HEK293 (cell line): ENCODE measurements around the gene TGIF1.
A peak's percentile ranks its signal among the peaks of the same experiment; 100 is the strongest.

Experiments used
- CTCF ChIA-PET: fragments of 350-600 bp; formaldehyde crosslinking; extraction: SDS; loops from one replicate; lab custom pipeline; 2021; ENCODE audit warnings: antibody characterized with exemption; lab: Yijun Ruan, JAX
- POLR2A ChIA-PET: fragments of 300-600 bp; formaldehyde crosslinking; extraction: SDS; loops from one replicate; lab custom pipeline; 2020; ENCODE audit warnings: antibody characterized with exemption, inconsistent platforms; lab: Yijun Ruan, JAX
- H3K27ac ChIP-seq: fragments of 200-500 bp; sonication (Bioruptor generic); 2 replicates; pipeline ENCODE4 v1.5.1; 2014; ENCODE audit warnings: low read depth, low read length, control low read depth, inconsistent platforms; ENCODE audit errors: extremely low read depth
- H3K36me3 ChIP-seq, 2 experiments: fragments of 200-500 bp in 1 of 2; sonication (Bioruptor generic) in 1 of 2; 1 replicate in 1 of 2; 2 replicates in 1 of 2; pipeline ENCODE4 v1.5.1; 2014 to 2017; ENCODE audit warnings: inconsistent platforms in 2 of 2, low read length in 2 of 2; ENCODE audit not compliant: control insufficient read depth in 2 of 2, insufficient read depth in 1 of 2
- H3K4me1 ChIP-seq: fragments of 200-500 bp; sonication (Bioruptor generic); 2 replicates; pipeline ENCODE4 v1.5.1; 2014; ENCODE audit warnings: mild to moderate bottlenecking, low read length, inconsistent platforms; ENCODE audit not compliant: control insufficient read depth, insufficient read depth
- H3K4me3 ChIP-seq: 2 replicates; pipeline ENCODE4 v1.5.1; 2011; ENCODE audit warnings: low read depth, mild to moderate bottlenecking, control low read depth, low read length, moderate library complexity
- H3K9me3 ChIP-seq: fragments of 200-500 bp; sonication (Bioruptor generic); 2 replicates; pipeline ENCODE4 v1.5.1; 2014; ENCODE audit warnings: low read depth, low read length, inconsistent platforms; ENCODE audit not compliant: control insufficient read depth, insufficient read depth
- FEZF1 ChIP-seq: fragments of 450-650 bp; formaldehyde crosslinking; IDR thresholded peaks from 2 replicates; pipeline ENCODE4 v1.5.1; 2016; ENCODE audit warnings: missing biosample characterization, missing genetic modification characterization
- GLIS2 ChIP-seq: fragments of 450-650 bp; formaldehyde crosslinking; IDR thresholded peaks from 2 replicates; pipeline ENCODE4 v1.5.1; 2016; ENCODE audit warnings: missing biosample characterization, missing genetic modification characterization
- KLF1 ChIP-seq: fragments of 450-650 bp; formaldehyde crosslinking; IDR thresholded peaks from 2 replicates; pipeline ENCODE4 v1.5.1; 2016; ENCODE audit warnings: missing biosample characterization, missing genetic modification characterization
- KLF16 ChIP-seq: fragments of 450-650 bp; formaldehyde crosslinking; IDR thresholded peaks from 2 replicates; pipeline ENCODE4 v1.5.1; 2017; ENCODE audit warnings: missing biosample characterization, missing genetic modification characterization
- KLF8 ChIP-seq: fragments of 450-650 bp; formaldehyde crosslinking; IDR thresholded peaks from 2 replicates; pipeline ENCODE4 v1.5.1; 2016; ENCODE audit warnings: missing biosample characterization, missing genetic modification characterization
- SCRT2 ChIP-seq: fragments of 450-650 bp; formaldehyde crosslinking; IDR thresholded peaks from 2 replicates; pipeline ENCODE4 v1.5.1; 2016; ENCODE audit warnings: missing biosample characterization, missing genetic modification characterization
- SETDB1 ChIP-seq: IDR thresholded peaks from one replicate; pipeline ENCODE4 v1.6.1; 2017; ENCODE audit warnings: mild to moderate bottlenecking, low read length, moderate library complexity, mixed read lengths; ENCODE audit not compliant: insufficient read length
- SP3 ChIP-seq: fragments of 450-650 bp; formaldehyde crosslinking; IDR thresholded peaks from 2 replicates; pipeline ENCODE4 v1.5.1; 2016; ENCODE audit warnings: missing biosample characterization, missing genetic modification characterization
- ZFP37 ChIP-seq: fragments of 450-650 bp; formaldehyde crosslinking; IDR thresholded peaks from 2 replicates; pipeline ENCODE4 v1.5.1; 2016; ENCODE audit warnings: missing biosample characterization, missing genetic modification characterization
- ZNF157 ChIP-seq: fragments of 450-650 bp; formaldehyde crosslinking; IDR thresholded peaks from 2 replicates; pipeline ENCODE4 v1.5.1; 2016; ENCODE audit warnings: missing biosample characterization, missing genetic modification characterization
- ZNF274 ChIP-seq, 2 experiments: fragments of 200-500 bp in 1 of 2; fragments of 450-650 bp in 1 of 2; sonication (Bioruptor generic) in 1 of 2; formaldehyde crosslinking in 1 of 2; IDR thresholded peaks; 2 replicates each; pipeline versions ENCODE4 v1.5.1 to v1.6.1; 2014 to 2016; ENCODE audit warnings: borderline replicate concordance in 1 of 2, inconsistent platforms in 1 of 2, low read length in 1 of 2, missing biosample characterization in 1 of 2, missing genetic modification characterization in 1 of 2
- ZNF404 ChIP-seq: fragments of 450-650 bp; formaldehyde crosslinking; IDR thresholded peaks from 2 replicates; pipeline ENCODE4 v1.5.1; 2017; ENCODE audit warnings: missing biosample characterization, missing genetic modification characterization
- ZNF548 ChIP-seq: fragments of 450-650 bp; formaldehyde crosslinking; IDR thresholded peaks from 2 replicates; pipeline ENCODE4 v1.5.1; 2016; ENCODE audit warnings: missing biosample characterization, missing genetic modification characterization
- ZNF561 ChIP-seq: fragments of 450-650 bp; IDR thresholded peaks from 2 replicates; pipeline ENCODE4 v1.5.1; 2018; ENCODE audit warnings: missing biosample characterization, missing genetic modification characterization, borderline replicate concordance
- ZNF629 ChIP-seq: fragments of 450-650 bp; formaldehyde crosslinking; IDR thresholded peaks from 2 replicates; pipeline ENCODE4 v1.5.1; 2017; ENCODE audit warnings: missing biosample characterization, missing genetic modification characterization
- ZNF658 ChIP-seq: fragments of 450-650 bp; formaldehyde crosslinking; IDR thresholded peaks from 2 replicates; pipeline ENCODE4; 2016; ENCODE audit warnings: missing biosample characterization, missing genetic modification characterization
- ZNF768 ChIP-seq: fragments of 450-650 bp; formaldehyde crosslinking; IDR thresholded peaks from 2 replicates; pipeline ENCODE4 v1.5.1; 2018; ENCODE audit warnings: missing biosample characterization, mild to moderate bottlenecking, missing genetic modification characterization
- TF ChIP-seq, protein P1 (sequence below): fragments of 450-650 bp; formaldehyde crosslinking; IDR thresholded peaks from 2 replicates; pipeline ENCODE4 v1.5.1; 2016; ENCODE audit warnings: missing biosample characterization, missing genetic modification characterization, low read depth
- TF ChIP-seq, protein P2 (sequence below): fragments of 450-650 bp; formaldehyde crosslinking; IDR thresholded peaks from 2 replicates; pipeline ENCODE4 v1.5.1; 2016; ENCODE audit warnings: missing biosample characterization, missing genetic modification characterization
- TF ChIP-seq, protein P3 (sequence below): fragments of 450-650 bp; formaldehyde crosslinking; IDR thresholded peaks from 2 replicates; pipeline ENCODE4 v1.5.1; 2016; ENCODE audit warnings: missing biosample characterization, missing genetic modification characterization
- TF ChIP-seq, protein P4 (sequence below): fragments of 450-650 bp; formaldehyde crosslinking; IDR thresholded peaks from 2 replicates; pipeline ENCODE4 v1.5.1; 2016; ENCODE audit warnings: missing biosample characterization, missing genetic modification characterization, low read depth
- TF ChIP-seq, protein P5 (sequence below): fragments of 450-650 bp; formaldehyde crosslinking; IDR thresholded peaks from 2 replicates; pipeline ENCODE4 v1.5.1; 2017; ENCODE audit warnings: missing biosample characterization, missing genetic modification characterization
- TF ChIP-seq, protein P6 (sequence below): fragments of 450-650 bp; formaldehyde crosslinking; IDR thresholded peaks from 2 replicates; pipeline ENCODE4 v1.5.0; 2017; ENCODE audit warnings: missing biosample characterization, missing genetic modification characterization, borderline replicate concordance

Gene TGIF1

DNA sequence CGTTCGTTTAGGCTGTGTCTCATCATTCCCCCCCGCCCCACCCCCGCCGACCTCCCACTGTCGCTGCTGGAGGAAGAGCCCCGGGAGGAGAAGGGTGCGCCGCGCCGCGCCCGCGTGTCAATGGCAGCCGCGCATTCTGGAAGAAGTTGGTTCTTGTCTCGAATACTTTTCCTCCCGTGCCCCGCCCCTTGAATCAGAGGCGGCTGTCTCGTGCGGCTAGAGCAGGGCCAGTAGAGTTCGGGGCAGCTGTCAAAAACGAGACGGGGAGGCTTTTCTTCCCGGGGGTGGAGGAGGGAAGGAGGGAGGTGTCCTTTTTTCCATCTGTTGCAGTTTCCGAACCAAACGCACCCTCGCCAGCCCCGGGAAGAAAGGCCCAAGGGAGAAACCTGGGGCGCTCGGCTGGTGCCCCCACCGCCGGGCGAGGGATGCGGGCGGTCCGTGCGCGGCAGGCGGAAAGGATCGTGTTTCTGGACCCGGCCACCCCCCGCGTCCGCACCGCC, 410 bp upstream of the TGIF1 start (continued):
- TF ChIP-seq FEZF1 (tag by site-specific recombination) (no peak), SCRT2 (tag by site-specific recombination) (peak; percentile 55), GLIS2 (tag by site-specific recombination) (peak; percentile 93), SP3 (peak; percentile 65; the same call in 1 of the 2 replicates), KLF1 (tag by site-specific recombination) (peak; percentile 70), ZNF629 (tag by site-specific recombination) (0 out of 2 replicates have a peak, but pooled peaks have one; percentile 36), ZNF658 (tag by site-specific recombination) (no peak), KLF8 (tag by site-specific recombination) (peak; percentile 61), ZNF561 (tag by site-specific recombination) (peak; percentile 18; the same call in 1 of the 2 replicates), KLF16 (tag by site-specific recombination) (peak; percentile 30; the same call in 1 of the 2 replicates)
- TF ChIP-seq, protein P1, sequence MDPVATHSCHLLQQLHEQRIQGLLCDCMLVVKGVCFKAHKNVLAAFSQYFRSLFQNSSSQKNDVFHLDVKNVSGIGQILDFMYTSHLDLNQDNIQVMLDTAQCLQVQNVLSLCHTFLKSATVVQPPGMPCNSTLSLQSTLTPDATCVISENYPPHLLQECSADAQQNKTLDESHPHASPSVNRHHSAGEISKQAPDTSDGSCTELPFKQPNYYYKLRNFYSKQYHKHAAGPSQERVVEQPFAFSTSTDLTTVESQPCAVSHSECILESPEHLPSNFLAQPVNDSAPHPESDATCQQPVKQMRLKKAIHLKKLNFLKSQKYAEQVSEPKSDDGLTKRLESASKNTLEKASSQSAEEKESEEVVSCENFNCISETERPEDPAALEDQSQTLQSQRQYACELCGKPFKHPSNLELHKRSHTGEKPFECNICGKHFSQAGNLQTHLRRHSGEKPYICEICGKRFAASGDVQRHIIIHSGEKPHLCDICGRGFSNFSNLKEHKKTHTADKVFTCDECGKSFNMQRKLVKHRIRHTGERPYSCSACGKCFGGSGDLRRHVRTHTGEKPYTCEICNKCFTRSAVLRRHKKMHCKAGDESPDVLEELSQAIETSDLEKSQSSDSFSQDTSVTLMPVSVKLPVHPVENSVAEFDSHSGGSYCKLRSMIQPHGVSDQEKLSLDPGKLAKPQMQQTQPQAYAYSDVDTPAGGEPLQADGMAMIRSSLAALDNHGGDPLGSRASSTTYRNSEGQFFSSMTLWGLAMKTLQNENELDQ: no peak
- TF ChIP-seq, protein P2, sequence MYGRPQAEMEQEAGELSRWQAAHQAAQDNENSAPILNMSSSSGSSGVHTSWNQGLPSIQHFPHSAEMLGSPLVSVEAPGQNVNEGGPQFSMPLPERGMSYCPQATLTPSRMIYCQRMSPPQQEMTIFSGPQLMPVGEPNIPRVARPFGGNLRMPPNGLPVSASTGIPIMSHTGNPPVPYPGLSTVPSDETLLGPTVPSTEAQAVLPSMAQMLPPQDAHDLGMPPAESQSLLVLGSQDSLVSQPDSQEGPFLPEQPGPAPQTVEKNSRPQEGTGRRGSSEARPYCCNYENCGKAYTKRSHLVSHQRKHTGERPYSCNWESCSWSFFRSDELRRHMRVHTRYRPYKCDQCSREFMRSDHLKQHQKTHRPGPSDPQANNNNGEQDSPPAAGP (tag by site-specific recombination): peak; percentile 59; the same call in 1 of the 2 replicates
- TF ChIP-seq, protein P3, sequence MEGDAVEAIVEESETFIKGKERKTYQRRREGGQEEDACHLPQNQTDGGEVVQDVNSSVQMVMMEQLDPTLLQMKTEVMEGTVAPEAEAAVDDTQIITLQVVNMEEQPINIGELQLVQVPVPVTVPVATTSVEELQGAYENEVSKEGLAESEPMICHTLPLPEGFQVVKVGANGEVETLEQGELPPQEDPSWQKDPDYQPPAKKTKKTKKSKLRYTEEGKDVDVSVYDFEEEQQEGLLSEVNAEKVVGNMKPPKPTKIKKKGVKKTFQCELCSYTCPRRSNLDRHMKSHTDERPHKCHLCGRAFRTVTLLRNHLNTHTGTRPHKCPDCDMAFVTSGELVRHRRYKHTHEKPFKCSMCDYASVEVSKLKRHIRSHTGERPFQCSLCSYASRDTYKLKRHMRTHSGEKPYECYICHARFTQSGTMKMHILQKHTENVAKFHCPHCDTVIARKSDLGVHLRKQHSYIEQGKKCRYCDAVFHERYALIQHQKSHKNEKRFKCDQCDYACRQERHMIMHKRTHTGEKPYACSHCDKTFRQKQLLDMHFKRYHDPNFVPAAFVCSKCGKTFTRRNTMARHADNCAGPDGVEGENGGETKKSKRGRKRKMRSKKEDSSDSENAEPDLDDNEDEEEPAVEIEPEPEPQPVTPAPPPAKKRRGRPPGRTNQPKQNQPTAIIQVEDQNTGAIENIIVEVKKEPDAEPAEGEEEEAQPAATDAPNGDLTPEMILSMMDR (tag by site-specific recombination): no peak
- TF ChIP-seq, protein P4, sequence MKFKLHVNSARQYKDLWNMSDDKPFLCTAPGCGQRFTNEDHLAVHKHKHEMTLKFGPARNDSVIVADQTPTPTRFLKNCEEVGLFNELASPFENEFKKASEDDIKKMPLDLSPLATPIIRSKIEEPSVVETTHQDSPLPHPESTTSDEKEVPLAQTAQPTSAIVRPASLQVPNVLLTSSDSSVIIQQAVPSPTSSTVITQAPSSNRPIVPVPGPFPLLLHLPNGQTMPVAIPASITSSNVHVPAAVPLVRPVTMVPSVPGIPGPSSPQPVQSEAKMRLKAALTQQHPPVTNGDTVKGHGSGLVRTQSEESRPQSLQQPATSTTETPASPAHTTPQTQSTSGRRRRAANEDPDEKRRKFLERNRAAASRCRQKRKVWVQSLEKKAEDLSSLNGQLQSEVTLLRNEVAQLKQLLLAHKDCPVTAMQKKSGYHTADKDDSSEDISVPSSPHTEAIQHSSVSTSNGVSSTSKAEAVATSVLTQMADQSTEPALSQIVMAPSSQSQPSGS (tag by site-specific recombination): no peak

DNA sequence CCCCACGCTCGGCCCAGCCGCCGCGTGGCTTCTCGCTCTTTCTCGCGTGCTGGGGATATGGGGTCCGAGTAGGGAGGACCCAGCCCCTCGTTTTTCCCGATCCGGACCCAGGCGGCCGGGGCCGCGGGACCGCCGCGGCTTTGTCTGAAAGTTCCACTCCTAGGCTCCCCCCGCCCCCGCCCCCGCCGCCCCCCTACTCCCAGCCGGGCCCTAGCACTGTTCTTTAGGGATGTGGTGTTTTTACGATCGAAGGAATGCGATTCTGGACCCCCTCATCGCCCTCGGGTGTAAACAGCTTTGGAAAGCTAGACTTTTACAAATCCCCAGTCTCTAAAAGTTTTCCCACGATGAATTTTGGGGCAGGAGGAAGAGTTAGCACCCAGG, 819 bp downstream of the TGIF1 start:
- TF ChIP-seq, protein P5, sequence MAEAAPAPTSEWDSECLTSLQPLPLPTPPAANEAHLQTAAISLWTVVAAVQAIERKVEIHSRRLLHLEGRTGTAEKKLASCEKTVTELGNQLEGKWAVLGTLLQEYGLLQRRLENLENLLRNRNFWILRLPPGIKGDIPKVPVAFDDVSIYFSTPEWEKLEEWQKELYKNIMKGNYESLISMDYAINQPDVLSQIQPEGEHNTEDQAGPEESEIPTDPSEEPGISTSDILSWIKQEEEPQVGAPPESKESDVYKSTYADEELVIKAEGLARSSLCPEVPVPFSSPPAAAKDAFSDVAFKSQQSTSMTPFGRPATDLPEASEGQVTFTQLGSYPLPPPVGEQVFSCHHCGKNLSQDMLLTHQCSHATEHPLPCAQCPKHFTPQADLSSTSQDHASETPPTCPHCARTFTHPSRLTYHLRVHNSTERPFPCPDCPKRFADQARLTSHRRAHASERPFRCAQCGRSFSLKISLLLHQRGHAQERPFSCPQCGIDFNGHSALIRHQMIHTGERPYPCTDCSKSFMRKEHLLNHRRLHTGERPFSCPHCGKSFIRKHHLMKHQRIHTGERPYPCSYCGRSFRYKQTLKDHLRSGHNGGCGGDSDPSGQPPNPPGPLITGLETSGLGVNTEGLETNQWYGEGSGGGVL (tag by site-specific recombination): no peak
- TF ChIP-seq ZNF404 (tag by site-specific recombination) (no peak), ZFP37 (tag by site-specific recombination) (no peak), SETDB1 (no peak), ZNF274 (IDR thresholded peaks at IDR 0.05; ENCODE audit: low read length) (no peak), ZNF274 (tag by site-specific recombination; IDR thresholded peaks at IDR 0.05; ENCODE audit: borderline replicate concordance) (no peak), ZNF157 (tag by site-specific recombination) (no peak), ZNF768 (no peak), ZNF548 (tag by site-specific recombination) (no peak)
- TF ChIP-seq, protein P6, sequence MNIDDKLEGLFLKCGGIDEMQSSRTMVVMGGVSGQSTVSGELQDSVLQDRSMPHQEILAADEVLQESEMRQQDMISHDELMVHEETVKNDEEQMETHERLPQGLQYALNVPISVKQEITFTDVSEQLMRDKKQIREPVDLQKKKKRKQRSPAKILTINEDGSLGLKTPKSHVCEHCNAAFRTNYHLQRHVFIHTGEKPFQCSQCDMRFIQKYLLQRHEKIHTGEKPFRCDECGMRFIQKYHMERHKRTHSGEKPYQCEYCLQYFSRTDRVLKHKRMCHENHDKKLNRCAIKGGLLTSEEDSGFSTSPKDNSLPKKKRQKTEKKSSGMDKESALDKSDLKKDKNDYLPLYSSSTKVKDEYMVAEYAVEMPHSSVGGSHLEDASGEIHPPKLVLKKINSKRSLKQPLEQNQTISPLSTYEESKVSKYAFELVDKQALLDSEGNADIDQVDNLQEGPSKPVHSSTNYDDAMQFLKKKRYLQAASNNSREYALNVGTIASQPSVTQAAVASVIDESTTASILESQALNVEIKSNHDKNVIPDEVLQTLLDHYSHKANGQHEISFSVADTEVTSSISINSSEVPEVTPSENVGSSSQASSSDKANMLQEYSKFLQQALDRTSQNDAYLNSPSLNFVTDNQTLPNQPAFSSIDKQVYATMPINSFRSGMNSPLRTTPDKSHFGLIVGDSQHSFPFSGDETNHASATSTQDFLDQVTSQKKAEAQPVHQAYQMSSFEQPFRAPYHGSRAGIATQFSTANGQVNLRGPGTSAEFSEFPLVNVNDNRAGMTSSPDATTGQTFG (tag by site-specific recombination): no peak
- Histone ChIP-seq H3K9me3 (no peaks in the 10 kb centered on the region), H3K27ac (peak overlapping the region; percentile 98), H3K4me3 (peak overlapping the region; percentile 56), H3K36me3 (no peaks in the 10 kb centered on the region), H3K4me1 (peaks cover 12% of the 10 kb centered on the region)
- POLR2A ChIA-PET: interaction anchor here (0.6 to 2.8 kb wide), 5 partner anchors 135 to 444 kb away, joined by 3 to 11 read pairs (median 3); no protein-coding TSS in a partner anchor
- CTCF ChIA-PET: interaction anchor here (0.7 to 5.2 kb wide), 5 partner anchors 10 to 220 kb away, joined by 3 to 54 read pairs (median 3); no protein-coding TSS in a partner anchor
